MM.1S (cell line): ENCODE results near the gene LMF1.
"Not testable (repeated sequence)": the region's sequence is repeated elsewhere in the genome, so short reads cannot be mapped to it uniquely, and the experiment has no call there.

ENCODE experiments used
- CTCF ChIP-seq: fragments of 300-600 bp; sonication (generic); IDR thresholded peaks from 2 replicates; pipeline ENCODE4 v1.5.1; 2016; ENCODE audit warnings: antibody characterized with exemption, low read length, mixed read lengths
- EZH2 ChIP-seq: fragments of 300-600 bp; sonication (generic); optimal IDR thresholded peaks from 2 replicates; pipeline ENCODE3; 2017; ENCODE audit warnings: low read depth, mild to moderate bottlenecking, antibody characterized with exemption, low read length, mixed read lengths
- EZH2phosphoT487 ChIP-seq: fragments of 300-600 bp; sonication (generic); IDR thresholded peaks from 2 replicates; pipeline ENCODE4 v1.6.1; 2018; ENCODE audit warnings: antibody characterized with exemption, low read length

GRCh38 chr16:948767-949166 lies 22.0 kb downstream of the LMF1 start:
- TF ChIP-seq EZH2, CTCF, EZH2phosphoT487: not testable (repeated sequence)
